Loucy (cell line): ENCODE results near the gene SACS.

ENCODE experiments used
- H2AFZ ChIP-seq: fragments of 200-600 bp; sonication (generic); 2 replicates; pipeline ENCODE4 v1.6.0; 2016; ENCODE audit warnings: antibody characterized with exemption, mild to moderate bottlenecking, low read length, moderate library complexity
- H3F3A ChIP-seq: fragments of 200-600 bp; 2 replicates; pipeline ENCODE4 v1.6.0; 2016; ENCODE audit warnings: antibody characterized with exemption, low read depth, mild to moderate bottlenecking
- H3K27me3 ChIP-seq: fragments of 200-600 bp; sonication (generic); 2 replicates; pipeline ENCODE4 v1.6.1; 2014; ENCODE audit warnings: low read length, mild to moderate bottlenecking; ENCODE audit not compliant: insufficient read depth, poor library complexity, severe bottlenecking
- H3K36me3 ChIP-seq: fragments of 200-600 bp; sonication (generic); 2 replicates; pipeline ENCODE4 v1.6.1; 2016; ENCODE audit warnings: low read length; ENCODE audit not compliant: insufficient read depth
- H3K4me1 ChIP-seq: fragments of 200-600 bp; sonication (generic); 2 replicates; pipeline ENCODE4 v1.5.1; 2014; ENCODE audit warnings: low read length, mild to moderate bottlenecking; ENCODE audit not compliant: insufficient read depth, poor library complexity, severe bottlenecking
- H3K4me2 ChIP-seq: fragments of 200-600 bp; sonication (generic); 2 replicates; pipeline ENCODE4 v1.6.0; 2014; ENCODE audit warnings: antibody characterized with exemption, low read length, low read depth, mild to moderate bottlenecking; ENCODE audit not compliant: poor library complexity, severe bottlenecking
- H3K4me3 ChIP-seq: fragments of 200-600 bp; sonication (generic); 2 replicates; pipeline ENCODE4 v1.5.1; 2014; ENCODE audit warnings: low read length, mild to moderate bottlenecking, mixed read lengths; ENCODE audit not compliant: poor library complexity, severe bottlenecking
- H3K79me2 ChIP-seq: fragments of 200-600 bp; sonication (generic); 2 replicates; pipeline ENCODE4 v1.6.1; 2014; ENCODE audit warnings: low read length; ENCODE audit not compliant: insufficient read depth
- H3K9ac ChIP-seq: fragments of 200-600 bp; sonication (generic); 2 replicates; pipeline ENCODE4 v1.6.0; 2014; ENCODE audit warnings: mild to moderate bottlenecking, low read depth, low read length, moderate library complexity; ENCODE audit not compliant: poor library complexity, severe bottlenecking
- H3K9me2 ChIP-seq: fragments of 200-600 bp; sonication (generic); replicated peaks from 2 replicates; pipeline ENCODE4 v1.6.1; 2016; ENCODE audit warnings: low read depth, low read length, mixed read lengths
- H3K9me3 ChIP-seq: fragments of 200-600 bp; sonication (generic); 2 replicates; pipeline ENCODE4 v1.6.1; 2014; ENCODE audit warnings: mild to moderate bottlenecking, antibody characterized with exemption, low read length, low read depth; ENCODE audit not compliant: insufficient read depth
- H4K20me1 ChIP-seq: fragments of 200-600 bp; sonication (generic); 2 replicates; pipeline ENCODE4 v1.6.0; 2014; ENCODE audit warnings: antibody characterized with exemption, low read length, mild to moderate bottlenecking; ENCODE audit not compliant: insufficient read depth, poor library complexity, severe bottlenecking
- EZH2phosphoT487 ChIP-seq: fragments of 200-600 bp; IDR thresholded peaks from 2 replicates; pipeline ENCODE4 v1.6.1; 2018; ENCODE audit warnings: antibody characterized with exemption, mild to moderate bottlenecking, moderate library complexity, borderline replicate concordance
- TF ChIP-seq, protein P1 (sequence below): fragments of 200-600 bp; sonication (generic); conservative IDR thresholded peaks from 2 replicates; pipeline ENCODE4 v1.5.1; 2014; ENCODE audit warnings: mild to moderate bottlenecking, antibody characterized with exemption, low read length

The SACS gene

DNA sequence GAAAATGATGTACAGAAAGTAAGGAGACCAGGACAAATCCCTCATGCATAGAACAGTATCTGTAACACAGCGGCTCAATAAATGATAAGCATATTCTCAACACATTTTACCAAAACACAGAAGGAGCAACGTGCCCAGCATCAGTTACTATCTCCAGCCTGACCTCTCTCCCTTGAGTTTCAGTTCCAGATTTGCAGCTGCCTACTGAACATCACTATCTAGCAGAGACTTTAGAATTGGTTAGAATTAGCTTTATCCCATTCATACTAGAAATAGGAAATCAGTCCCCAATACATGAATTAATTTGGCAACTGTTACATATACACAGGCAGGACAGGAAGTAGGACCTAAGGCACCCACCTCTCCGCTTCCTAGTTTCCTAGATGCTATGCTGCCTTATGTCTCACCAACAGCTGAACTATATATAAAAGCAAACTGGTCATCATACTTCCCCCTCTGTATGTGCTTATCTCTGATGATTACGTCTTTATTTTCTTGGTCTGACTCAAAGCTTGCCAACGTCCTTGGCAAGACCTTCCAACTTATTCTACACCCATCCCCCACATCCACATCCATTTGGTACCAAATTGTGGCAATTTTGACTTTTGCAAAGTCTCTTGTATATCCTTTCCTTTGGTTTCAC, 61.1 kb downstream of the SACS start:
- TF ChIP-seq, protein P1, sequence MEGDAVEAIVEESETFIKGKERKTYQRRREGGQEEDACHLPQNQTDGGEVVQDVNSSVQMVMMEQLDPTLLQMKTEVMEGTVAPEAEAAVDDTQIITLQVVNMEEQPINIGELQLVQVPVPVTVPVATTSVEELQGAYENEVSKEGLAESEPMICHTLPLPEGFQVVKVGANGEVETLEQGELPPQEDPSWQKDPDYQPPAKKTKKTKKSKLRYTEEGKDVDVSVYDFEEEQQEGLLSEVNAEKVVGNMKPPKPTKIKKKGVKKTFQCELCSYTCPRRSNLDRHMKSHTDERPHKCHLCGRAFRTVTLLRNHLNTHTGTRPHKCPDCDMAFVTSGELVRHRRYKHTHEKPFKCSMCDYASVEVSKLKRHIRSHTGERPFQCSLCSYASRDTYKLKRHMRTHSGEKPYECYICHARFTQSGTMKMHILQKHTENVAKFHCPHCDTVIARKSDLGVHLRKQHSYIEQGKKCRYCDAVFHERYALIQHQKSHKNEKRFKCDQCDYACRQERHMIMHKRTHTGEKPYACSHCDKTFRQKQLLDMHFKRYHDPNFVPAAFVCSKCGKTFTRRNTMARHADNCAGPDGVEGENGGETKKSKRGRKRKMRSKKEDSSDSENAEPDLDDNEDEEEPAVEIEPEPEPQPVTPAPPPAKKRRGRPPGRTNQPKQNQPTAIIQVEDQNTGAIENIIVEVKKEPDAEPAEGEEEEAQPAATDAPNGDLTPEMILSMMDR: no peak
- TF ChIP-seq EZH2phosphoT487: no peak
- H3K9me3 ChIP-seq: no peaks in the 10 kb centered on the region
- H3K9me2 ChIP-seq: no peaks in the 10 kb centered on the region
- no peak overlapping the region for H2AFZ ChIP-seq
- H3K27me3 ChIP-seq: no peaks in the 10 kb centered on the region
- peak overlapping the region; percentile 76 for H3K4me2 ChIP-seq
- peaks cover 33% of the 10 kb centered on the region for H3K4me1 ChIP-seq
- H3K79me2 ChIP-seq: peaks cover 50% of the 10 kb centered on the region
- peak overlapping the region; percentile 85 for H3K4me3 ChIP-seq
- no peaks in the 10 kb centered on the region for H3F3A ChIP-seq
- H4K20me1 ChIP-seq: peaks cover 35% of the 10 kb centered on the region
- H3K9ac ChIP-seq: peak overlapping the region; percentile 81
- peaks cover 27% of the 10 kb centered on the region; the same call in 1 of the 2 replicates for H3K36me3 ChIP-seq

GRCh38 chr13:23367907-23368306, 65.6 kb downstream of the SACS start:
- Histone ChIP-seq H3K9ac (no peak overlapping the region), H3K27me3 (no peaks in the 10 kb centered on the region), H3K4me2 (no peak overlapping the region), H3K36me3 (peaks cover 68% of the 10 kb centered on the region), H2AFZ (no peak overlapping the region), H4K20me1 (peaks cover 17% of the 10 kb centered on the region), H3K79me2 (peaks cover 27% of the 10 kb centered on the region), H3K9me2 (no peaks in the 10 kb centered on the region), H3K4me1 (peaks cover 14% of the 10 kb centered on the region), H3K4me3 (no peak overlapping the region), H3F3A (no peaks in the 10 kb centered on the region), H3K9me3 (no peaks in the 10 kb centered on the region)
- TF ChIP-seq EZH2phosphoT487: no peak
- TF ChIP-seq, protein P1: no peak

DNA sequence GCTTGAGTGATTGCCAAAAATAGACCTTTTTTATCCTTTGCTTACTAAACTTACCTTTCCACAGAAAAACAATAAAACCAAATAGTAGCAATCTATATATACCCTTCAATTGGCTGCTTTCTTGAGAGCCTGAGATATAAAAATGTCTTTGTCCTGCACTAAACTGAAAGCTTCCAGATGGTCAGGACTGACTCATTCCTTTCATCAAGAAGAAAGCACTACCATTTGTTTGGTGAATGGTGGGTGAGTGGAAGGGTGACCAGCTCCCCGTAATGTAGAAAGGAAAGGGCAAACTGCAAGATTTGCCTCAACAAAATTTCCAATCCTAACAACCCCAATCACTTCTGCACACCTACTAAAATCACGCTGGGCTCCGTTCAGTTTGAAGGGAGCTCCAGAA, 67.8 kb downstream of the SACS start:
- Histone ChIP-seq H3K9ac (no peak overlapping the region), H3K4me3 (no peak overlapping the region)

More for the DNA sequence above, 67.8 kb downstream of the SACS start:
- H4K20me1 ChIP-seq: peaks cover under 1% of the 10 kb centered on the region
- TF ChIP-seq, protein P1: no peak
- no peak for TF ChIP-seq EZH2phosphoT487
- H3K4me2 ChIP-seq: no peak overlapping the region
- no peak overlapping the region for H2AFZ ChIP-seq
- no peaks in the 10 kb centered on the region for H3F3A ChIP-seq
- no peaks in the 10 kb centered on the region for H3K9me2 ChIP-seq
- H3K36me3 ChIP-seq: peaks cover 78% of the 10 kb centered on the region
- peaks cover 6% of the 10 kb centered on the region; the same call in 1 of the 2 replicates for H3K79me2 ChIP-seq
- no peaks in the 10 kb centered on the region for H3K4me1 ChIP-seq
- H3K27me3 ChIP-seq: no peaks in the 10 kb centered on the region
- no peaks in the 10 kb centered on the region for H3K9me3 ChIP-seq
